NT2/D1 (cell line): ENCODE results near the gene L3MBTL1.

Experiments used
- DNase-seq: peaks from one replicate; pipeline ENCODE4 v3.0.0-alpha.2; 2011; ENCODE audit warnings: low read depth, low spot score
- H3K27me3 ChIP-seq: 2 replicates; pipeline ENCODE4 v1.6.0; 2011; ENCODE audit warnings: mild to moderate bottlenecking; ENCODE audit not compliant: insufficient read length, insufficient read depth
- H3K36me3 ChIP-seq: 2 replicates; pipeline ENCODE4 v1.6.1; 2011; ENCODE audit warnings: mild to moderate bottlenecking, low read length, mixed read lengths; ENCODE audit not compliant: insufficient read depth, insufficient read length
- H3K4me1 ChIP-seq: 2 replicates; pipeline ENCODE4 v1.5.1; 2011; ENCODE audit not compliant: insufficient read depth, insufficient read length
- H3K4me3 ChIP-seq: 2 replicates; pipeline ENCODE4 v1.5.1; 2011; ENCODE audit warnings: low read depth; ENCODE audit not compliant: insufficient read length
- H3K9ac ChIP-seq: 2 replicates; pipeline ENCODE4 v1.6.0; 2011; ENCODE audit warnings: low read depth; ENCODE audit not compliant: insufficient read length
- H3K9me3 ChIP-seq: 2 replicates; pipeline ENCODE4 v1.5.1; 2011; ENCODE audit warnings: mild to moderate bottlenecking, low read length; ENCODE audit not compliant: insufficient read depth
- SUZ12 ChIP-seq: IDR thresholded peaks from 2 replicates; pipeline ENCODE4 v1.6.1; 2011; ENCODE audit not compliant: insufficient read length, insufficient read depth; ENCODE audit errors: extremely low read depth
- YY1 ChIP-seq: IDR thresholded peaks from 2 replicates; pipeline ENCODE4 v1.6.1; 2011; ENCODE audit not compliant: insufficient read length, insufficient read depth
- ZNF274 ChIP-seq: IDR thresholded peaks from 2 replicates; pipeline ENCODE4 v1.6.1; 2011; ENCODE audit warnings: mild to moderate bottlenecking, low read depth, low read length

L3MBTL1 gene

GRCh38 chr20:43542161-43542560 is 34.7 kb downstream of the L3MBTL1 start:
- Histone ChIP-seq H3K9ac (no peak overlapping the region), H3K27me3 (no peaks in the 10 kb centered on the region), H3K4me3 (no peak overlapping the region), H3K4me1 (no peaks in the 10 kb centered on the region), H3K36me3 (peaks cover 55% of the 10 kb centered on the region), H3K9me3 (peaks cover 9% of the 10 kb centered on the region; the same call in 1 of the 2 replicates)
- no peak for TF ChIP-seq SUZ12
- no peak for DNase-seq

- Histone ChIP-seq H3K4me1 (no peaks in the 10 kb centered on the region), H3K9me3 (peaks cover 14% of the 10 kb centered on the region; the same call in 1 of the 2 replicates), H3K36me3 (peaks cover 53% of the 10 kb centered on the region), H3K9ac (no peak overlapping the region), H3K4me3 (no peak overlapping the region), H3K27me3 (no peaks in the 10 kb centered on the region)
- no peak for TF ChIP-seq ZNF274
- TF ChIP-seq YY1: no peak
- no peak for TF ChIP-seq SUZ12
- no peak for DNase-seq
These were observed 35.2 kb downstream of the L3MBTL1 start for GRCh38 chr20:43542674-43543073.

- Histone ChIP-seq H3K9me3 (peaks cover 15% of the 10 kb centered on the region; the same call in 1 of the 2 replicates), H3K9ac (no peak overlapping the region), H3K4me1 (no peaks in the 10 kb centered on the region), H3K4me3 (no peak overlapping the region), H3K36me3 (peaks cover 51% of the 10 kb centered on the region), H3K27me3 (no peaks in the 10 kb centered on the region)
- no peak for DNase-seq
- TF ChIP-seq YY1 (no peak), ZNF274 (no peak), SUZ12 (no peak)
These were observed 35.6 kb downstream of the L3MBTL1 start for GRCh38 chr20:43543138-43543537.

GRCh38 chr20:43544501-43544900 is 37.0 kb downstream of the L3MBTL1 start:
- DNase-seq: no peak
- no peaks in the 10 kb centered on the region for H3K27me3 ChIP-seq
- H3K36me3 ChIP-seq: peaks cover 43% of the 10 kb centered on the region
- H3K9ac ChIP-seq: no peak overlapping the region
- no peak for TF ChIP-seq SUZ12
- no peak for TF ChIP-seq ZNF274
- no peak for TF ChIP-seq YY1
- H3K4me1 ChIP-seq: no peaks in the 10 kb centered on the region
- no peak overlapping the region for H3K4me3 ChIP-seq
- H3K9me3 ChIP-seq: peaks cover 15% of the 10 kb centered on the region; the same call in 1 of the 2 replicates

- no peak for DNase-seq
These were observed 38.5 kb downstream of the L3MBTL1 start for GRCh38 chr20:43545837-43546578.

GRCh38 chr20:43548273-43548880 is 40.9 kb downstream of the L3MBTL1 start:
- Histone ChIP-seq H3K9me3 (peaks cover 15% of the 10 kb centered on the region; the same call in 1 of the 2 replicates), H3K4me1 (peaks cover 5% of the 10 kb centered on the region), H3K36me3 (peaks cover 15% of the 10 kb centered on the region), H3K9ac (no peak overlapping the region), H3K27me3 (no peaks in the 10 kb centered on the region), H3K4me3 (no peak overlapping the region)
- DNase-seq: no peak
- TF ChIP-seq SUZ12 (no peak), ZNF274 (no peak), YY1 (no peak)

More at GRCh38 chr20:43545837-43546578, 38.5 kb downstream of the L3MBTL1 start:
- H3K4me3 ChIP-seq: no peak overlapping the region
- H3K36me3 ChIP-seq: peaks cover 28% of the 10 kb centered on the region
- peaks cover 15% of the 10 kb centered on the region; the same call in 1 of the 2 replicates for H3K9me3 ChIP-seq
- no peaks in the 10 kb centered on the region for H3K27me3 ChIP-seq
- TF ChIP-seq YY1 (no peak), ZNF274 (no peak), SUZ12 (no peak)
- peaks cover 5% of the 10 kb centered on the region for H3K4me1 ChIP-seq
- no peak overlapping the region for H3K9ac ChIP-seq

- no peak for TF ChIP-seq YY1
- TF ChIP-seq ZNF274: no peak
- TF ChIP-seq SUZ12: no peak
- Histone ChIP-seq H3K4me3 (no peak overlapping the region), H3K4me1 (peaks cover 5% of the 10 kb centered on the region), H3K9ac (no peak overlapping the region), H3K27me3 (no peaks in the 10 kb centered on the region), H3K36me3 (peaks cover 9% of the 10 kb centered on the region), H3K9me3 (peaks cover 15% of the 10 kb centered on the region; the same call in 1 of the 2 replicates)
- no peak for DNase-seq
These were observed 42.0 kb downstream of the L3MBTL1 start for GRCh38 chr20:43549416-43550065.
